ENCODE results near the gene EPB41L4B. TPM values are rescaled to one million over a fixed set of nuclear protein-coding genes. Genes with fewer than 3 reads are reported as not detected.

The EPB41L4B gene
- total RNA-seq, 1 donor from 2014 or later, result 31.8 TPM

GRCh38 chr9:109325089-109325488 lies 4.2 kb upstream of the EPB41L4B start:
- intact Hi-C loops (cut with DNase I), result no loop called here
- ATAC-seq, result no peak
- DNase-seq (ENCODE audit: low spot score), result no peak

- no peak for ATAC-seq
- no peak for DNase-seq (ENCODE audit: low spot score)
- intact Hi-C loops (cut with DNase I), result no loop called here
Observed at GRCh38 chr9:109323771-109324170, 2.9 kb upstream of the EPB41L4B start.

GRCh38 chr9:109321727-109322126 lies 868 bp upstream of the EPB41L4B start:
- ATAC-seq (no peak), DNase-seq (ENCODE audit: low spot score) (no peak)
- intact Hi-C loops (cut with DNase I), result loop anchor here (2.0 kb wide), 1 partner anchor 77 kb away; no protein-coding TSS in a partner anchor

- intact Hi-C loops (cut with DNase I), result loop anchor here (2.0 kb wide), 1 partner anchor 76 kb away; no protein-coding TSS in a partner anchor
- ATAC-seq (no peak), DNase-seq (ENCODE audit: low spot score) (no peak)
Observed at GRCh38 chr9:109320331-109320741, 523 bp downstream of the EPB41L4B start.

GRCh38 chr9:109319626-109320241 lies 1.1 kb downstream of the EPB41L4B start:
- intact Hi-C loops (cut with DNase I), result loop anchor here (2.0 kb wide), 1 partner anchor 75 kb away; no protein-coding TSS in a partner anchor
- ATAC-seq (peak; percentile 11), DNase-seq (ENCODE audit: low spot score) (no peak)

GRCh38 chr9:109319017-109319625 lies 1.7 kb downstream of the EPB41L4B start:
- ATAC-seq (peak; percentile 30), DNase-seq (ENCODE audit: low spot score) (no peak)
- intact Hi-C loops (cut with DNase I), result no loop called here

GRCh38 chr9:109317979-109318741 lies 2.7 kb downstream of the EPB41L4B start:
- intact Hi-C loops (cut with DNase I), result no loop called here
- DNase-seq (ENCODE audit: low spot score), result no peak
- no peak for ATAC-seq

- ATAC-seq, result no peak
- intact Hi-C loops (cut with DNase I), result no loop called here
- no peak for DNase-seq (ENCODE audit: low spot score)
Observed at GRCh38 chr9:109317311-109317978, 3.4 kb downstream of the EPB41L4B start.

- DNase-seq (ENCODE audit: low spot score) (peak; percentile 78), ATAC-seq (peak; percentile 59)
- intact Hi-C loops (cut with DNase I), result no loop called here
Observed at GRCh38 chr9:109316207-109316640, 4.6 kb downstream of the EPB41L4B start.

- DNase-seq (ENCODE audit: low spot score) (no peak), ATAC-seq (no peak)
- intact Hi-C loops (cut with DNase I), result no loop called here
Observed at GRCh38 chr9:109315480-109316206, 5.2 kb downstream of the EPB41L4B start.

- no peak for ATAC-seq
- no peak for DNase-seq (ENCODE audit: low spot score)
- intact Hi-C loops (cut with DNase I), result no loop called here
Observed at GRCh38 chr9:109314011-109314531, 6.8 kb downstream of the EPB41L4B start.

GRCh38 chr9:109313351-109313750 lies 7.5 kb downstream of the EPB41L4B start:
- ATAC-seq (no peak), DNase-seq (ENCODE audit: low spot score) (no peak)
- intact Hi-C loops (cut with DNase I), result no loop called here

GRCh38 chr9:109312783-109313182 lies 8.1 kb downstream of the EPB41L4B start:
- ATAC-seq (no peak), DNase-seq (ENCODE audit: low spot score) (no peak)
- intact Hi-C loops (cut with DNase I), result no loop called here

- ATAC-seq (no peak), DNase-seq (ENCODE audit: low spot score) (no peak)
- intact Hi-C loops (cut with DNase I), result no loop called here
Observed at GRCh38 chr9:109311731-109312130, 9.1 kb downstream of the EPB41L4B start.

GRCh38 chr9:109311286-109311685 lies 9.6 kb downstream of the EPB41L4B start:
- intact Hi-C loops (cut with DNase I), result no loop called here
- DNase-seq (ENCODE audit: low spot score), result no peak
- no peak for ATAC-seq

- intact Hi-C loops (cut with DNase I), result no loop called here
- DNase-seq (ENCODE audit: low spot score) (no peak), ATAC-seq (peak; percentile 54)
Observed at GRCh38 chr9:109310486-109310901, 10.4 kb downstream of the EPB41L4B start.

- DNase-seq (ENCODE audit: low spot score) (no peak), ATAC-seq (no peak)
- intact Hi-C loops (cut with DNase I), result no loop called here
Observed at GRCh38 chr9:109309282-109309681, 11.6 kb downstream of the EPB41L4B start.

- intact Hi-C loops (cut with DNase I), result no loop called here
- ATAC-seq (no peak), DNase-seq (ENCODE audit: low spot score) (no peak)
Observed at GRCh38 chr9:109307380-109308240, 13.2 kb downstream of the EPB41L4B start.

Data from sciatic nerve (tissue), 2 donors.